NCI-H1436 (cell line): ENCODE results near the gene KDM4B.

ENCODE experiments used
- DNase-seq: peaks from one replicate; lab custom pipeline; 2025; lab: John Stamatoyannopoulos, UW

The KDM4B gene

DNA sequence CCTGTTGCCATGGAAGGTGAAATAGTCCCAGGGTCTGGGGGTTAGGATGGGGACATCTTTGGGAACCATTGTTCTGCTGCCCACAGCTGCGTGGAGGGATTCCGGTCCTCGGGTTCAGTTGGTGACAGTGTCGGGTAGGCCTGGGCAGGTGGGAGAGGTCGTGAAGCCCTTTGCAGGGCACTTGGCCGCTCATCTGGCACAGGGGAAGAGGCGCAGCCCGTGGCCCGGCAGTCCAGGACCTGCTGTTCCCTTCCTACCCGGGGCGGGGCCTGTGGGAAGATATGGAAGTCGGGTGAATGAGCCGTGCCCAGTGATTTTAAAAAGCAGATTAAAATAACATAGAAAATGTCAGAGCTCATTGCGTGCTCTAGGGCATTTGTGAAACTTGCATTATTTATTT lies 44.8 kb downstream of the KDM4B start:
- DNase-seq, result no peak

DNA sequence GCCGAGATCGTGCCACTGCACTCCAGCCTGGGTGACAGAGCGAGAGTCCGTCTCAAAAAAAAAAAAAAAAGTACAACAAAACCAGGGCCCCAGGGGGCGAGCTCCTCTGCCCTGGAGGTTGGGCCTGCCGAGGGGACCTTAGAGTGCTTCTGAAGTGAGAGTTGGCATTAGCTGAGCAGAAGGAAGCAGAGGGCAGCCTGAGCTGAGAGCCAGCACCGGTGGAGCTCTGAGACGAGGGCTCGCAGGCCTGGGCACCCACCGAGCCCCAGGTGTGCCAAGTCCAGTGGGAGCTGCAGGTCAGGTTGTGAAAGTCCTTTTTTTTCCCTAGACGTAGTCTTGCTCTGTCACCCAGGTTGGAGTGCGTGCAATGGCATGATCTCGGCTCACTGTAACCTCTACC lies 46.0 kb downstream of the KDM4B start:
- DNase-seq, result no peak

DNA sequence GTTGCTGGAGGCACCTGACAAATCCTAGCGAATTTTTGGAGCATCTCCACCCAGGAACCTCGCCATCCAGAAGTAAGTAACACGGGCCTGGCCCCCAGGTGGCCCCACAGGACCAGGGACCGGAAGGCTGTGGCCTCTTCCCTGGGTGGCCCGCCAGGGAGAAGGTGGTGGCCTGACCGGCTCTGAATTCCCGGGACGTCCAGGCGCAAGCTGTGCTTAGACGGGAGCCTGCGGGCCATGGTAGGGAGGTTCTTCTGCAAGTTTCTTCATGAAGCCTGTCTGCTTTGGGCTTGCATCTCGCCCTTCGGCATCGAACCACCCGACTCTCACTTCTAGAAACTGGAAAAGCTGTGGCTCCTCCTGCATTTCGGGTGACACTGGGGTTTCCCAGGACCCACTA lies 47.4 kb downstream of the KDM4B start:
- no peak for DNase-seq

- DNase-seq, result no peak
These were observed 47.9 kb downstream of the KDM4B start for GRCh38 chr19:5016781-5017180.

DNA sequence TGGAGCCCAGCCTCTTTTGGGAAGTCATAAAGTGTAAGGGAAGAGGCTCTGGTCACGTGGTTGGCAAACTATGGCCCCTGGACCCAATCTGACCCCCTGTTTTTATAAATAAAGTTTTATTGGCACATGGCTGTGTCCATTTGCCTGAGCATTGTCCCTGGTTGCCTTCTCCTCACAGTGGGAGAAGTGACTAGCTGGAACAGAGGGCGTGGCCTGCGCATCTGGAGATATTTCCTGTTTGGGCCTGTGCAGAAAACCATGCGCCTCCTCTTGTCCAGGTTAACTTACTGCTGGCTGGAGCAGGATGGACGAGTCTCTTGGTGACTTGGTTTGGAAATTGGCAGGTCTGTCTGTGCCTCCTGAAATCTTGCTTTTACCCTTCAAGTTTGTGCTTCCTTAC lies 48.3 kb downstream of the KDM4B start:
- no peak for DNase-seq

DNA sequence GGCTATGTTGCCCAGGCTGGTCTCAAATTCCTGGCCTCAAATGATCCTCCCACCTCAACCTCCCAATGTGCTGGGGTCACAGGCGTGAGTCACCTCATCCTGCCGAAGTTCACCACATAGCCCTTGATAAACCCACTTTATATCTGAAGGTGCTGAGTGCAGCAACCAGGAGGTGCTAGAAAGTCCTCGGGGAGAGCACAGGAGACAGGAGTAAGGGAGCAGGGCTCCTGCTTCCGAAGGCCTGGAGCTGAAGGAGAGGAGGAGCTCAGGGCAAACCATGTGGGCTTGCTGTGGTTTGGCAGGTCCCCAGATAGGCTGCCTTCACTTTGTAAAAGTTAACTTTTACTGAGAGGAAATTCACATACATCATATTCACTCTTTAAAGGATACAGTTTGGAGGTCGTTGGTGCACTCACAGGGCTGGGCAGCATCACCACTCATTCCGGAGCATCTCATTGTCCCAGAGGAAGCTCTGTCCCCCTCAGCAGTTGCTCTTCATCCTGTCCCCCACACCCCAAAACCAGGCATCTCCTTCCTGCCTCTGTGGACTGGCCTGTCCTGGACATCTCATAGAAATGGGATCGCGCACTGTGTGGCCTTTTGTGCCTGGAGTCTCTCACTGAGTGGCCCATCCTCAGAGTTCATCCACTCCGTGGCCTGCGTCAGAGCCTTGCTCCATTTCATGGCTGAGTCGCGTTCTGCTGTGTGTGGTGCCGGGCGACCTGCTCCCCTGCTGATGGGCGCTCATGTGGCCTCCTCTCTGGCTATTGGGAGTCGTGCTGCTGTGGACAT lies 49.5 kb downstream of the KDM4B start:
- no peak for DNase-seq

- DNase-seq, result no peak
These were observed 51.5 kb downstream of the KDM4B start for GRCh38 chr19:5020368-5020767.

GRCh38 chr19:5021046-5021445 lies 52.1 kb downstream of the KDM4B start:
- DNase-seq, result no peak

GRCh38 chr19:5022066-5022860 lies 53.4 kb downstream of the KDM4B start:
- no peak for DNase-seq

DNA sequence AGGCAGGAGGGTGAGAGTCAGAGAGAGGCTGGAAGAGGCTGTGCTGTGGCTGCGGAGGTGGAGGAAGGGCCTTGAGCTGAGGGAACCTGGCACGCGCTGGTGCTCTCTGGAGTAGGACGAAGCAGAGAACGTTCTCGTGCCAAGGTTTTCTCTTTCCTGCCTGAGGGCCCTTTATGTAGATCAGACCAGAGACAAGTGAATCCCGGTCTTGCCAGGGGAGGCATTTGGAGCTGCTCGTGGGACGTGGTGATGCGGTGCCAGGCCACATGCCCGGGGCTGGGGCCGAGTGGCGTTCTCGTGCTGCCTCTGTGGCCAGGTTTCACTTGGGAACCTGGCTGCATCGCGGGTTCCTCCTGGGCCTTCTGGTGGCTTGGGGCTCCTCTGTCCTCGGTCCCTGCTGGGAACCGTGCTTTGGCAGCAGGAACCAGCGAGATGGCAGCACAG lies 54.2 kb downstream of the KDM4B start:
- no peak for DNase-seq

DNA sequence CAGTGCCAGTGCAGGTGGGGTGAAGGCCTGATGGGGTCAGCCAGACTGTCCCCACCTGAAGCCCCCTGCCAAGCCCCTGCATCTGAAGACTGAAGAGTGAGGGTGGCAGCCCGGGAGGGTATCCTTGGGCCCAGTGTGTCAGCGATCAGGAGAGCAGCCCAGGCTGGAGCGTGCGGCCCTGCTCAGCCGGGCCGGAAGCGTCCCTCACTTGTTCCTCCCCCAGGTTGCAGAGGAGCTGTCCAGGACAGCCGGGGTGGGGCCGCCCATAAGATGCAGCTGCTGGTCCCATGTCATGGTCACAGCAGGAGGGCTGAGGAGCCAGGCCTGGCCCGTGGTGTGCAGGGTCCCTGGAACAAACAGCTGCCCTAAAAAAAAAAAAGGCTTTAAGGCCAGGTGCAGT lies 55.4 kb downstream of the KDM4B start:
- DNase-seq, result no peak

DNA sequence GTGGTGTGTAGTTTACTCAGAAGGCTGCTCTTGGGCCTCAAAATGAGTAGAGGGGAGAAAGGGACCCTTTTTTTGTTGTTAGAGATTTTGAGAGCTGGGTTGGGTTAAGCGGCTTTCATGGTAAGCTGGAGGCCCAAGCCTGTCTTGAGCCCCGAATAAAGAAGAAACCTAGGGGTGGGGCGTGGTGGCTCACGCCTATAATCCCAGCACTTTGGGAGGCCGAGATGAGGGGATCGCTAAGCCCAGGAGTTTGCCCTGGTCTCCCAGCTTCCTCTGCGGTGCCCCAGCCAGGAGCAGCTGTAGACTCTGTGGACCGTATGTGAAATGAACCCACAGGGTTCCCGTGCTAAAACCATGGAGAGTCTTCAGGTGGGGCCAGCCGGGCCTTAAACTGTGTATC lies 56.1 kb downstream of the KDM4B start:
- no peak for DNase-seq

DNA sequence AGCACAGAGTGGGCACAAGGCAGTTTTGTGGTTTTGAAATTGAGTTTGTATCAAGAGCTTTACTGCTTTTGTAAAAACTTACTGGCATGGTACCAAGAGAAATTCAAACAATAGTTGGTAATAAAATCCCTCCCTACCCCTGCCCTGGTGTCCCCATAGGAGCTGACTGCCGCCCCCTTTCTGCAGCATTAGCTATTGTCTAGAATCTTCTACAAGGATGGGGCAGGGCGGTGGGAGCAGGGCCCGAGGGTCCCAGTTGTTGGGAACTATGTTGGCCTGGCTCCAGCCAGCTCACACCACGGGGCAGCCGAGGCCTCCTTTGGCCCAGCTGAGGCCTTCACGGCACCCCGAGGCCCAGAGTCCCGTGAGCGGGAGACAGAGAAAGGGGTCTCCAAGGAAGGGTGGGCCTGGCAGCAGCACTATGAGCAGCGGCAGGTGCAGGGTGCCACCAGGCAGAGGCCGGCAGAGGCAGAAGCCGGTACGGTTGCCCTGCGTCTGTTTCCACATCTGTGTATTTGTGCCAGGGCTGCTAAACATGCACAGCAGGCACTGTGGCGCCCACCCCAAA lies 57.9 kb downstream of the KDM4B start:
- DNase-seq, result no peak

GRCh38 chr19:5028229-5028886 lies 59.4 kb downstream of the KDM4B start:
- DNase-seq, result no peak

GRCh38 chr19:5029596-5029995 lies 60.7 kb downstream of the KDM4B start:
- peak; percentile 62 for DNase-seq

DNA sequence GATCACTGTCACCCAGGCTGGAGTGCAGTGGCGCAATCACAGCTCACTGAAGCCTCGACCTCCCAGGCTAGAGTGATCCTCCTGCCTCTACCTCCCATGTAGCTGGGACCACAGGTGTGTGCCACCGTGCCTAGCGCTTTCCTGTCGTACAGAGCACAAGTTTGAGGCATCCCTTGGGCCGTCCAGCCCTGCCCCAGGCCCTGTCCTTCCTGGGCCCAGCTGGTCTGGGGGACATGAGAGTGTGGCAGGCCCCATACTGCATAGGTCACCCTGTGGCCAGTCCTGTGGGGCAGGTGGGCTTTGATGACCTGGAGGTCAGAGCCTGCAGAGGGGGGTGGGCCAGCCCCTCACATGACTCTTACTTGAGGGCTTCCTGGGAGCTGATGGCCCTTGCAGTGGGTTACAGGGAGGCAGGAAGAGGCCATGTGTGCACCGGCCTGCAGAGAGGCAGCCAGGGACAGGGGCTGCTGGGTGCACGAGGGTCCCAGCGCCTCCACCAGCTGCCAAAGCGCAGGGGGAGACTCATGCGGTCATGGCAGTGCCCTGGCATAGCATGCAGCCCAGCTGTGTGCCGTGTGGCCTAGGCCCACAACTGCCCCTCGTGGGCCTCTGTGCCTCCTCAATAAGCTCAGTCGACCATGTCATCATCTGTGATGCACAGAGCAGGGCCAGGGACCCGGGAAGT lies 61.4 kb downstream of the KDM4B start:
- no peak for DNase-seq

GRCh38 chr19:5030822-5031221 lies 61.9 kb downstream of the KDM4B start:
- no peak for DNase-seq

GRCh38 chr19:5031231-5032100 lies 62.6 kb downstream of the KDM4B start:
- DNase-seq, result peak; percentile 38

DNA sequence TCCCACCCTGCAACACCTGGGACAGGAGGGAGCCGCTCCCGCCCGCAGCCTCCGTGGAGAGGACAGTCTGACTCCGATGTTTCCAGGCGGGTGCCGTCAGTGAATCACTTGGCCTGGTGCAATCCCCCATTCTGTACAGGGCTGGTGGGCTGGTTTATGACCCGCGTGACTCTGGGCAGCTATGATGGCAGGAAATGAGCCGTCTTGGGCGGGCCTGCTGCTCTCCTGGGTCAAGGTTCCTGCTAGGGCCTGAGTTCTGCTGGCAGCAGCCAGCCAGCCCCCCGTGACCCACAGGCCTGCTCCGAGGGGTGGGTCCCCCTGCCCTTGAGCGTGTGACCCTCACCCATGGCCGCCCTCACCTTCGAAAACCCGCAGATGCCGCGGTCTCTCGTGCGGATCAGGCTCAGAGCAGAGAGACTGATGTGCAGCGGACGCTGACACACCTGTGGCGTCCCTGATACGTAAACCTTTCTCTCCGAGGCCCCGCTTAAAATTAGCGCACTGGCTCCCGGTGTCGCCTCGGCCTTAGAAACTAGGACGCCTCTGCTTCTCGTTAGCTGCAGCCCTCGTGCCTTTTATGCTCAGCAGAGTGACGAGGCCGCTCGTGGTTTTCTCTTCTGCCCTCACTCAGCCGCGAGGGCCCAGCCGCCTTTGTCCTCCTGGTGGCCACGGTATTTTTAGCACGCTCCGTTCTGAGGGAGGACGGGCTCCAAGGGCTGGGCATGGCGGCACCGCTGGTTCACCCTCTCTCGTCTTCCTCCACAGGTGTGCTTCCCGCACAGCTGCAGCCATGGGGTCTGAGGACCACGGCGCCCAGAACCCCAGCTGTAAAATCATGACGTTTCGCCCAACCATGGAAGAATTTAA lies 63.4 kb downstream of the KDM4B start:
- DNase-seq, result no peak
